ENCODE results near the gene BRD8. TPM values are rescaled to one million over a fixed set of nuclear protein-coding genes. Genes with fewer than 3 reads are reported as not detected.

BRD8 gene
- total RNA-seq, 1 donor from 2014 or later: 29.4 TPM

- intact Hi-C loops (cut with micrococcal nuclease): no loop called here
- ATAC-seq (no peak), DNase-seq (no peak)
Measured at GRCh38 chr5:138109463-138110265, 68.8 kb downstream of the BRD8 start.

DNA sequence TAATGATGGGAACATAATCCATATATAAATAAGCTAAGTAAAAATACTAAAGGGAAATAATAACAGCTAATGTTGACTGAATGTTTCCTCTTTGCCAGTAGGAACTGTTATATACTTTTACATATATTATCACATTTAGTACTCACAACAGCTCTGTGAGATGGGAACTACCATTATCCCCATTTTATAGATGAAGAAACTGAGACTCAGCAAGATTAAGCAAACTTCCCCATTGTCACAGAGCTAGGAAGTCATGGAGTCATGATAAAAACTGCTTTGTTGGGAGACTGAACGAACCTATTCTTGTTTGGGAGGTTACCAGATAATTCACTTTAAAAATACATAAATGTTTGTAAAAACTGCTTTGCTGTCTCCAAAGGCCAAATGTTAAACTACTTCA is 71.2 kb downstream of the BRD8 start:
- intact Hi-C loops (cut with micrococcal nuclease): no loop called here
- no peak for ATAC-seq
- no peak for DNase-seq

- DNase-seq: no peak
- intact Hi-C loops (cut with micrococcal nuclease): no loop called here
- no peak for ATAC-seq
Measured at GRCh38 chr5:138105709-138106108, 72.7 kb downstream of the BRD8 start.

DNA sequence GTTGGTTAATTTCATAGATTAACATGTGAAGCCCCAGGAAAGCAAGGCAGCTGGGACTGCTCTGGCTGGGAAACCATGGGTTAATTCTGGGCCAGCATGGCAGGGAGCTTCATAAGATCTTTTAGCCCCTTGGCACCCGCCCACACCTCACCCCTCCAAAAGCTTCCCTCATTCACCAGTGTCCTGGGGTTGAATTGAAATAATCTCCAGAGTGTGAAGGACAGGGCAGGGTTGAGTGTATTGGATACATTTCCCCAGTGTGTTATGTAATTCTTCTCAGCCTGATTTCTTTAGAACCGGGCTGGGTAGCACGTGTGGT is 75.2 kb downstream of the BRD8 start:
- intact Hi-C loops (cut with micrococcal nuclease): no loop called here
- no peak for DNase-seq
- no peak for ATAC-seq

GRCh38 chr5:138102454-138103318 is 75.7 kb downstream of the BRD8 start:
- intact Hi-C loops (cut with micrococcal nuclease): no loop called here
- ATAC-seq (no peak), DNase-seq (no peak)

GRCh38 chr5:138096997-138097828 is 81.2 kb downstream of the BRD8 start:
- intact Hi-C loops (cut with micrococcal nuclease): no loop called here
- ATAC-seq (no peak), DNase-seq (no peak)

- ATAC-seq (no peak), DNase-seq (no peak)
- intact Hi-C loops (cut with micrococcal nuclease): no loop called here
Measured at GRCh38 chr5:138096363-138096762, 82.1 kb downstream of the BRD8 start.

- DNase-seq: no peak
- intact Hi-C loops (cut with micrococcal nuclease): no loop called here
- no peak for ATAC-seq
Measured at GRCh38 chr5:138095100-138095907, 83.1 kb downstream of the BRD8 start.

- DNase-seq: no peak
- ATAC-seq: no peak
- intact Hi-C loops (cut with micrococcal nuclease): no loop called here
Measured at GRCh38 chr5:138093036-138093435, 85.4 kb downstream of the BRD8 start.

- no peak for DNase-seq
- ATAC-seq: no peak
- intact Hi-C loops (cut with micrococcal nuclease): no loop called here
Measured at GRCh38 chr5:138092301-138092700, 86.1 kb downstream of the BRD8 start.

GRCh38 chr5:138091685-138092084 is 86.7 kb downstream of the BRD8 start:
- ATAC-seq: no peak
- intact Hi-C loops (cut with micrococcal nuclease): no loop called here
- no peak for DNase-seq

Other genes starting within 250 kb of the BRD8 start
- gene FAM13B, start 145.6 kb downstream of the BRD8 start, total RNA-seq: 20.4 TPM
- gene WNT8A, start 94.6 kb downstream of the BRD8 start, total RNA-seq: not detected
- gene NME5, start 39.2 kb downstream of the BRD8 start, total RNA-seq: 2.1 TPM
- gene KIF20A, start 482 bp upstream of the BRD8 start, total RNA-seq: 0.59 TPM
- gene CDC23, start 34.7 kb upstream of the BRD8 start, total RNA-seq: 22.2 TPM
- gene GFRA3, start 96.0 kb upstream of the BRD8 start, total RNA-seq: 0.72 TPM
- gene CDC25C, start 153.2 kb upstream of the BRD8 start, total RNA-seq: not detected
- gene FAM53C, start 159.6 kb upstream of the BRD8 start, total RNA-seq: 32.3 TPM
- 40.8 TPM for gene KDM3B, start 174.1 kb upstream of the BRD8 start, total RNA-seq

Measured in left ventricle myocardium superior (tissue), 1 donor.